ENCODE data around the gene GPR137C. TPM values are rescaled to one million over a fixed set of nuclear protein-coding genes. Genes with fewer than 3 reads are reported as not detected.

GPR137C gene
- total and polyA plus RNA-seq, 12 donors = 0.62 to 2.3 (median 1.1) TPM

- no peak for ATAC-seq
- 96% methylated on average over 1 of the region's 1 CpG for WGBS, 2 donors
Observed at GRCh38 chr14:52590318-52590717, 37.7 kb downstream of the GPR137C start.

GRCh38 chr14:52596320-52596719 lies 43.7 kb downstream of the GPR137C start:
- DNase-seq (no peak), ATAC-seq (no peak)
- no peak for TF ChIP-seq CTCF (IDR thresholded peaks at IDR 0.05)
- no peaks in the 10 kb centered on the region for H3K27me3 ChIP-seq
- 90 to 93% methylated on average over 10 of the region's 10 CpGs for WGBS, 2 donors
- intact Hi-C loops (cut with DNase I) = no loop called here
- no peaks in the 10 kb centered on the region for H3K36me3 ChIP-seq
- H3K27ac ChIP-seq = no peak overlapping the region
- H3K9me3 ChIP-seq = peaks cover 0 to 39% (median 4%) of the 10 kb centered on the region in 11 donors
- H3K4me1 ChIP-seq = no peaks in the 10 kb centered on the region
- H3K4me3 ChIP-seq = no peak overlapping the region

More at GRCh38 chr14:52590318-52590717, 37.7 kb downstream of the GPR137C start:
- intact Hi-C loops (cut with DNase I) = no loop called here
- H3K27ac ChIP-seq = no peak overlapping the region
- no peaks in the 10 kb centered on the region for H3K36me3 ChIP-seq
- no peak for DNase-seq
- TF ChIP-seq CTCF (IDR thresholded peaks at IDR 0.05) = no peak
- H3K4me1 ChIP-seq = no peaks in the 10 kb centered on the region
- no peak overlapping the region for H3K4me3 ChIP-seq
- no peaks in the 10 kb centered on the region for H3K27me3 ChIP-seq
- peaks cover 0 to 40% (median 4%) of the 10 kb centered on the region in 11 donors for H3K9me3 ChIP-seq

GRCh38 chr14:52596861-52597260 lies 44.2 kb downstream of the GPR137C start:
- WGBS, 2 donors = 90 to 98% methylated on average over 5 of the region's 5 CpGs
- no peak for DNase-seq
- H3K4me1 ChIP-seq = no peaks in the 10 kb centered on the region
- H3K9me3 ChIP-seq = peaks cover 0 to 34% (median under 1%) of the 10 kb centered on the region in 11 donors
- H3K36me3 ChIP-seq = no peaks in the 10 kb centered on the region
- intact Hi-C loops (cut with DNase I) = no loop called here
- H3K4me3 ChIP-seq = no peak overlapping the region
- ATAC-seq = no peak
- H3K27me3 ChIP-seq = no peaks in the 10 kb centered on the region
- H3K27ac ChIP-seq = no peak overlapping the region
- TF ChIP-seq CTCF (IDR thresholded peaks at IDR 0.05) = no peak

- Histone ChIP-seq H3K36me3 (no peaks in the 10 kb centered on the region), H3K9me3 (peaks cover 0 to 26% (median 0%) of the 10 kb centered on the region in 11 donors), H3K4me3 (no peak overlapping the region), H3K4me1 (no peaks in the 10 kb centered on the region), H3K27ac (no peak overlapping the region), H3K27me3 (no peaks in the 10 kb centered on the region)
- 95 to 100% methylated on average over 1 of the region's 1 CpG for WGBS, 2 donors
- DNase-seq (no peak), ATAC-seq (no peak)
- intact Hi-C loops (cut with DNase I) = no loop called here
- no peak for TF ChIP-seq CTCF (IDR thresholded peaks at IDR 0.05)
Observed at GRCh38 chr14:52598568-52598967, 45.9 kb downstream of the GPR137C start.
